ENCODE data around the gene NTRK2. TPM values are rescaled to one million over a fixed set of nuclear protein-coding genes. Genes with fewer than 3 reads are reported as not detected.

The NTRK2 gene
- total and polyA plus RNA-seq, 10 of the 15 experiments (the other 5 are each of a cell fraction or from before 2014, with no cell fraction given) = 0.42 to 4.6 (median 0.65) TPM

DNA sequence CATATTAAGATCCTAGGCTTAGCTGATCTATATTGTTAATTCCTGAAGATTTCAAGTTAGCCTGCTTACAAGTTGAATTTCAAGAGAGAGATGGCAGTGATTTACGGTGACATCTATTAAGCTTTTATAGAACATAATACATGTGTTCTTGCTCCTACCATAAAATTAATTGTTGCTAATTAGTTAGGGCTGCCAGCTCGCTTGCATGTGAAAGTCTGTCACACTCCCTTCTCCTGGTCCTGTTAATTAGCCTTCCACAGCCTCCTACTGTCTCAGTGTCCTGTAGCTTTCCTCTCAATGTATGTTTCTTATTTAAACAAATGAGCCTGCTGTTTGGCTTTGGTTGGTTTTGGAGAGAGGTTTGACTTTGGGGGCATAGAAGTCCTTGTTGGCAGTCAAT, 247.2 kb downstream of the NTRK2 start (continued):
- TF ChIP-seq, protein P1, sequence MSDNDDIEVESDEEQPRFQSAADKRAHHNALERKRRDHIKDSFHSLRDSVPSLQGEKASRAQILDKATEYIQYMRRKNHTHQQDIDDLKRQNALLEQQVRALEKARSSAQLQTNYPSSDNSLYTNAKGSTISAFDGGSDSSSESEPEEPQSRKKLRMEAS (IDR thresholded peaks at IDR 0.05; ENCODE audit: low read depth, low read length) = no peak
- no peak for TF ChIP-seq HDGF (IDR thresholded peaks at IDR 0.05)
- TF ChIP-seq TCF3 (IDR thresholded peaks at IDR 0.05; ENCODE audit: borderline replicate concordance, insufficient read depth, low read depth, low read length) = no peak
- TF ChIP-seq PAX8 (IDR thresholded peaks at IDR 0.05) = no peak
- no peak for TF ChIP-seq IKZF1 (conservative IDR thresholded peaks at IDR 0.05)
- no peak for TF ChIP-seq POLR2AphosphoS2 (IDR thresholded peaks at IDR 0.05; ENCODE audit: low read depth, low read length)
- no peak for TF ChIP-seq CBX3 (IDR thresholded peaks at IDR 0.05; ENCODE audit: borderline replicate concordance, low read depth)
- TF ChIP-seq NR2F1 (conservative IDR thresholded peaks at IDR 0.05) = no peak

DNA sequence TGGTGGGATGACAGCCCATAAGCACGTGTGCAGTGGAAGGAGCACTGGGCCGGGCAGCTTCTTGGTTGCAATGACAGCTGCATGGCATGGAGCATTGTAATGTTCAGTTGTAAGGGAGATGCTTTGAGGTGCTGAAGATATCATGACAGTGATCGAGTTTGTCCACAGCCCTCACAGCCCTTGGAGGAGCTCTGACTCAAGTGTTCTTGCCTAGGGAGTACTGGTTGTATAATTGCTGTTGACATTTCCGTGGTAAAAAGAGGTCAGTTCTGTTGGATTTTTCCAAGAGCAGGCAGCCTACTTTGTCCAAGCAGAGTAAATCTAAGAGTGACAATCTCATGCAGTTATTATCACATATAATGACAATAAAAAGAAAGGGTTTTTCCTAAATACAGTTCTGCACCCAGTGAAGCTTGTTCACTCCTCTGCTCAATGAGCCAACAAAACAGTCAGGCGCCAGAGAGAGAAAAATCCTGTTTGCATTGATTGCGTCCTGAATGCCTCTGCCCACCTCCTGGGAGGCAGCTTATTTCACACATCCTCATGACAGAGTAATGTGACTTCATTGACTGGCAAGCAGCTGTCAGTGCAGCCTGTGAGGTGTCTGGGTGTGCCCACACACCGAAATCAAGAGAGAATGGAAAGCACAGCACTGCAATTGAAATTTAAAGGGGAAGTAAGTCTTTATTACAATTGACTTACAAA, 248.0 kb downstream of the NTRK2 start:
- DNase-seq (ENCODE audit: low read depth, low spot score) = no peak
- H3K4me1 ChIP-seq (ENCODE audit: control insufficient read depth, insufficient read depth, low read length) = no peaks in the 10 kb centered on the region
- ChIA-PET POLR2A (no interaction called here), RAD21 (ENCODE audit: unreplicated experiment) (no interaction called here), SMC1A (ENCODE audit: uncharacterized antibody, unreplicated experiment) (interaction anchor here (0.8 to 1.7 kb wide), 5 partner anchors 10 to 328 kb away, joined by 3 read pairs; no protein-coding TSS in a partner anchor), CTCF (no interaction called here)
- no TSS peak for BruUV-seq (replicated peaks)
- H3K27me3 ChIP-seq (replicated peaks in 1 of 2; ENCODE audit: control insufficient read depth in 2 of 2, insufficient read depth in 2 of 2, low read length in 1 of 2) = no peaks in the 10 kb centered on the region
- H3K36me3 ChIP-seq (ENCODE audit: control insufficient read depth in 2 of 2, insufficient read depth in 2 of 2, low read length in 1 of 2) = no peaks in the 10 kb centered on the region
- in situ Hi-C loops (cut with MboI) = no loop called here
- H3K79me2 ChIP-seq (ENCODE audit: control insufficient read depth, insufficient read depth, low read length) = no peaks in the 10 kb centered on the region
- H3K4me3 ChIP-seq = no peak overlapping the region
- intact Hi-C loops (cut with micrococcal nuclease; ENCODE audit: unreplicated experiment) = no loop called here
- H2AFZ ChIP-seq (ENCODE audit: control insufficient read depth, low read depth, low read length) = no peak overlapping the region
- no peak overlapping the region for H3K4me2 ChIP-seq (ENCODE audit: control insufficient read depth, insufficient read depth)
- H3K9me3 ChIP-seq (replicated peaks; ENCODE audit: control insufficient read depth, insufficient read depth, low read length) = no peaks in the 10 kb centered on the region
- peak; percentile 47 for FAIRE-seq
- H3K27ac ChIP-seq (ENCODE audit: control insufficient read depth, insufficient read depth) = no peak overlapping the region
- ATAC-seq = peak; percentile 52
- 1% methylated on average over 7 of the region's 7 CpGs for WGBS (ENCODE audit: insufficient coverage, insufficient replicate concordance, low lambda C conversion rate, missing lambda C conversion rate)
- H3K9ac ChIP-seq (ENCODE audit: control insufficient read depth, insufficient read depth, low read length) = no peak overlapping the region
- H4K20me1 ChIP-seq (ENCODE audit: control insufficient read depth, insufficient read depth) = no peaks in the 10 kb centered on the region
- TF ChIP-seq NBN (IDR thresholded peaks at IDR 0.05) (no peak), NFYA (IDR thresholded peaks at IDR 0.05; ENCODE audit: borderline replicate concordance, low read depth, low read length) (no peak), YBX1 (IDR thresholded peaks at IDR 0.05) (no peak)
- TF ChIP-seq, protein P2, sequence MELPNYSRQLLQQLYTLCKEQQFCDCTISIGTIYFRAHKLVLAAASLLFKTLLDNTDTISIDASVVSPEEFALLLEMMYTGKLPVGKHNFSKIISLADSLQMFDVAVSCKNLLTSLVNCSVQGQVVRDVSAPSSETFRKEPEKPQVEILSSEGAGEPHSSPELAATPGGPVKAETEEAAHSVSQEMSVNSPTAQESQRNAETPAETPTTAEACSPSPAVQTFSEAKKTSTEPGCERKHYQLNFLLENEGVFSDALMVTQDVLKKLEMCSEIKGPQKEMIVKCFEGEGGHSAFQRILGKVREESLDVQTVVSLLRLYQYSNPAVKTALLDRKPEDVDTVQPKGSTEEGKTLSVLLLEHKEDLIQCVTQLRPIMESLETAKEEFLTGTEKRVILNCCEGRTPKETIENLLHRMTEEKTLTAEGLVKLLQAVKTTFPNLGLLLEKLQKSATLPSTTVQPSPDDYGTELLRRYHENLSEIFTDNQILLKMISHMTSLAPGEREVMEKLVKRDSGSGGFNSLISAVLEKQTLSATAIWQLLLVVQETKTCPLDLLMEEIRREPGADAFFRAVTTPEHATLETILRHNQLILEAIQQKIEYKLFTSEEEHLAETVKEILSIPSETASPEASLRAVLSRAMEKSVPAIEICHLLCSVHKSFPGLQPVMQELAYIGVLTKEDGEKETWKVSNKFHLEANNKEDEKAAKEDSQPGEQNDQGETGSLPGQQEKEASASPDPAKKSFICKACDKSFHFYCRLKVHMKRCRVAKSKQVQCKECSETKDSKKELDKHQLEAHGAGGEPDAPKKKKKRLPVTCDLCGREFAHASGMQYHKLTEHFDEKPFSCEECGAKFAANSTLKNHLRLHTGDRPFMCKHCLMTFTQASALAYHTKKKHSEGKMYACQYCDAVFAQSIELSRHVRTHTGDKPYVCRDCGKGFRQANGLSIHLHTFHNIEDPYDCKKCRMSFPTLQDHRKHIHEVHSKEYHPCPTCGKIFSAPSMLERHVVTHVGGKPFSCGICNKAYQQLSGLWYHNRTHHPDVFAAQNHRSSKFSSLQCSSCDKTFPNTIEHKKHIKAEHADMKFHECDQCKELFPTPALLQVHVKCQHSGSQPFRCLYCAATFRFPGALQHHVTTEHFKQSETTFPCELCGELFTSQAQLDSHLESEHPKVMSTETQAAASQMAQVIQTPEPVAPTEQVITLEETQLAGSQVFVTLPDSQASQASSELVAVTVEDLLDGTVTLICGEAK (IDR thresholded peaks at IDR 0.05; ENCODE audit: borderline replicate concordance) = no peak
- TF ChIP-seq, protein P3, sequence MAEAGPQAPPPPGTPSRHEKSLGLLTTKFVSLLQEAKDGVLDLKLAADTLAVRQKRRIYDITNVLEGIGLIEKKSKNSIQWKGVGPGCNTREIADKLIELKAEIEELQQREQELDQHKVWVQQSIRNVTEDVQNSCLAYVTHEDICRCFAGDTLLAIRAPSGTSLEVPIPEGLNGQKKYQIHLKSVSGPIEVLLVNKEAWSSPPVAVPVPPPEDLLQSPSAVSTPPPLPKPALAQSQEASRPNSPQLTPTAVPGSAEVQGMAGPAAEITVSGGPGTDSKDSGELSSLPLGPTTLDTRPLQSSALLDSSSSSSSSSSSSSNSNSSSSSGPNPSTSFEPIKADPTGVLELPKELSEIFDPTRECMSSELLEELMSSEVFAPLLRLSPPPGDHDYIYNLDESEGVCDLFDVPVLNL (IDR thresholded peaks at IDR 0.05; ENCODE audit: low read depth, low read length) = no peak
- TF ChIP-seq, protein P4, sequence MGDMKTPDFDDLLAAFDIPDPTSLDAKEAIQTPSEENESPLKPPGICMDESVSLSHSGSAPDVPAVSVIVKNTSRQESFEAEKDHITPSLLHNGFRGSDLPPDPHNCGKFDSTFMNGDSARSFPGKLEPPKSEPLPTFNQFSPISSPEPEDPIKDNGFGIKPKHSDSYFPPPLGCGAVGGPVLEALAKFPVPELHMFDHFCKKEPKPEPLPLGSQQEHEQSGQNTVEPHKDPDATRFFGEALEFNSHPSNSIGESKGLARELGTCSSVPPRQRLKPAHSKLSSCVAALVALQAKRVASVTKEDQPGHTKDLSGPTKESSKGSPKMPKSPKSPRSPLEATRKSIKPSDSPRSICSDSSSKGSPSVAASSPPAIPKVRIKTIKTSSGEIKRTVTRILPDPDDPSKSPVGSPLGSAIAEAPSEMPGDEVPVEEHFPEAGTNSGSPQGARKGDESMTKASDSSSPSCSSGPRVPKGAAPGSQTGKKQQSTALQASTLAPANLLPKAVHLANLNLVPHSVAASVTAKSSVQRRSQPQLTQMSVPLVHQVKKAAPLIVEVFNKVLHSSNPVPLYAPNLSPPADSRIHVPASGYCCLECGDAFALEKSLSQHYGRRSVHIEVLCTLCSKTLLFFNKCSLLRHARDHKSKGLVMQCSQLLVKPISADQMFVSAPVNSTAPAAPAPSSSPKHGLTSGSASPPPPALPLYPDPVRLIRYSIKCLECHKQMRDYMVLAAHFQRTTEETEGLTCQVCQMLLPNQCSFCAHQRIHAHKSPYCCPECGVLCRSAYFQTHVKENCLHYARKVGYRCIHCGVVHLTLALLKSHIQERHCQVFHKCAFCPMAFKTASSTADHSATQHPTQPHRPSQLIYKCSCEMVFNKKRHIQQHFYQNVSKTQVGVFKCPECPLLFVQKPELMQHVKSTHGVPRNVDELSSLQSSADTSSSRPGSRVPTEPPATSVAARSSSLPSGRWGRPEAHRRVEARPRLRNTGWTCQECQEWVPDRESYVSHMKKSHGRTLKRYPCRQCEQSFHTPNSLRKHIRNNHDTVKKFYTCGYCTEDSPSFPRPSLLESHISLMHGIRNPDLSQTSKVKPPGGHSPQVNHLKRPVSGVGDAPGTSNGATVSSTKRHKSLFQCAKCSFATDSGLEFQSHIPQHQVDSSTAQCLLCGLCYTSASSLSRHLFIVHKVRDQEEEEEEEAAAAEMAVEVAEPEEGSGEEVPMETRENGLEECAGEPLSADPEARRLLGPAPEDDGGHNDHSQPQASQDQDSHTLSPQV (IDR thresholded peaks at IDR 0.05) = no peak
